ENCODE measurements around the gene GAB2.

Gene GAB2

DNA sequence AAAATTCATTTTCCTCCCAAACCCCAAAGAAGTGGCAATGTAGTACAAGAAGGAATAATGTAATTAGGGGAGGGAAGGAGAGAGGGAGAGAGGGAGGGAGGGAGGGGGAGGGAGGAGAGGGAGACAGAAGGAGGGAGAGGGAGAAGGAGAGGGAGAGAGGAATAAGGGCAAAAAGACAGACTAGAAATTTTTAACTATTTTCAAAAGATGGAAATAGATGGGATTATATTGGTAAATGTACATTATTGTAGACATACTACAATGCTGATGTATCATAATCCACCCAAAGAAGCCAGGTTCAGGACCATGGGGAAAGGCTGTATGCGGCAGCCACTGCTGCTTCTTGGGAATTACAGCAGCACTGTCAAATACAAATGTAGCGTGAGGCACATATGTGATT lies 74.3 kb downstream of the GAB2 start:
- TF ChIP-seq, protein P1, sequence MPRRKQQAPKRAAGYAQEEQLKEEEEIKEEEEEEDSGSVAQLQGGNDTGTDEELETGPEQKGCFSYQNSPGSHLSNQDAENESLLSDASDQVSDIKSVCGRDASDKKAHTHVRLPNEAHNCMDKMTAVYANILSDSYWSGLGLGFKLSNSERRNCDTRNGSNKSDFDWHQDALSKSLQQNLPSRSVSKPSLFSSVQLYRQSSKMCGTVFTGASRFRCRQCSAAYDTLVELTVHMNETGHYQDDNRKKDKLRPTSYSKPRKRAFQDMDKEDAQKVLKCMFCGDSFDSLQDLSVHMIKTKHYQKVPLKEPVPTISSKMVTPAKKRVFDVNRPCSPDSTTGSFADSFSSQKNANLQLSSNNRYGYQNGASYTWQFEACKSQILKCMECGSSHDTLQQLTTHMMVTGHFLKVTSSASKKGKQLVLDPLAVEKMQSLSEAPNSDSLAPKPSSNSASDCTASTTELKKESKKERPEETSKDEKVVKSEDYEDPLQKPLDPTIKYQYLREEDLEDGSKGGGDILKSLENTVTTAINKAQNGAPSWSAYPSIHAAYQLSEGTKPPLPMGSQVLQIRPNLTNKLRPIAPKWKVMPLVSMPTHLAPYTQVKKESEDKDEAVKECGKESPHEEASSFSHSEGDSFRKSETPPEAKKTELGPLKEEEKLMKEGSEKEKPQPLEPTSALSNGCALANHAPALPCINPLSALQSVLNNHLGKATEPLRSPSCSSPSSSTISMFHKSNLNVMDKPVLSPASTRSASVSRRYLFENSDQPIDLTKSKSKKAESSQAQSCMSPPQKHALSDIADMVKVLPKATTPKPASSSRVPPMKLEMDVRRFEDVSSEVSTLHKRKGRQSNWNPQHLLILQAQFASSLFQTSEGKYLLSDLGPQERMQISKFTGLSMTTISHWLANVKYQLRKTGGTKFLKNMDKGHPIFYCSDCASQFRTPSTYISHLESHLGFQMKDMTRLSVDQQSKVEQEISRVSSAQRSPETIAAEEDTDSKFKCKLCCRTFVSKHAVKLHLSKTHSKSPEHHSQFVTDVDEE (CRISPR knock-in tag; IDR thresholded peaks at IDR 0.05) = no peak
- TF ChIP-seq ZNF70 (CRISPR knock-in tag; IDR thresholded peaks at IDR 0.05) = no peak
- TF ChIP-seq TOX (CRISPR knock-in tag; IDR thresholded peaks at IDR 0.05; ENCODE audit: borderline replicate concordance) = no peak
- TF ChIP-seq ESRRG (CRISPR knock-in tag; IDR thresholded peaks at IDR 0.05) = no peak
- TF ChIP-seq OSR1 (CRISPR knock-in tag; IDR thresholded peaks at IDR 0.05) = no peak
- no peak for TF ChIP-seq SNAI2 (CRISPR knock-in tag; IDR thresholded peaks at IDR 0.05)
- TF ChIP-seq, protein P2, sequence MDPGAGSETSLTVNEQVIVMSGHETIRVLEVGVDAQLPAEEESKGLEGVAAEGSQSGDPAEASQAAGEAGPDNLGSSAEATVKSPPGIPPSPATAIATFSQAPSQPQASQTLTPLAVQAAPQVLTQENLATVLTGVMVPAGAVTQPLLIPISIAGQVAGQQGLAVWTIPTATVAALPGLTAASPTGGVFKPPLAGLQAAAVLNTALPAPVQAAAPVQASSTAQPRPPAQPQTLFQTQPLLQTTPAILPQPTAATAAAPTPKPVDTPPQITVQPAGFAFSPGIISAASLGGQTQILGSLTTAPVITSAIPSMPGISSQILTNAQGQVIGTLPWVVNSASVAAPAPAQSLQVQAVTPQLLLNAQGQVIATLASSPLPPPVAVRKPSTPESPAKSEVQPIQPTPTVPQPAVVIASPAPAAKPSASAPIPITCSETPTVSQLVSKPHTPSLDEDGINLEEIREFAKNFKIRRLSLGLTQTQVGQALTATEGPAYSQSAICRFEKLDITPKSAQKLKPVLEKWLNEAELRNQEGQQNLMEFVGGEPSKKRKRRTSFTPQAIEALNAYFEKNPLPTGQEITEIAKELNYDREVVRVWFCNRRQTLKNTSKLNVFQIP (CRISPR knock-in tag; IDR thresholded peaks at IDR 0.05; ENCODE audit: borderline replicate concordance, low read depth) = no peak
- TF ChIP-seq, protein P3, sequence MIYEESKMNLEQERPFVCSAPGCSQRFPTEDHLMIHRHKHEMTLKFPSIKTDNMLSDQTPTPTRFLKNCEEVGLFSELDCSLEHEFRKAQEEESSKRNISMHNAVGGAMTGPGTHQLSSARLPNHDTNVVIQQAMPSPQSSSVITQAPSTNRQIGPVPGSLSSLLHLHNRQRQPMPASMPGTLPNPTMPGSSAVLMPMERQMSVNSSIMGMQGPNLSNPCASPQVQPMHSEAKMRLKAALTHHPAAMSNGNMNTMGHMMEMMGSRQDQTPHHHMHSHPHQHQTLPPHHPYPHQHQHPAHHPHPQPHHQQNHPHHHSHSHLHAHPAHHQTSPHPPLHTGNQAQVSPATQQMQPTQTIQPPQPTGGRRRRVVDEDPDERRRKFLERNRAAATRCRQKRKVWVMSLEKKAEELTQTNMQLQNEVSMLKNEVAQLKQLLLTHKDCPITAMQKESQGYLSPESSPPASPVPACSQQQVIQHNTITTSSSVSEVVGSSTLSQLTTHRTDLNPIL (CRISPR knock-in tag; IDR thresholded peaks at IDR 0.05; ENCODE audit: low read depth) = no peak
- no peak for TF ChIP-seq PPARA (CRISPR knock-in tag; IDR thresholded peaks at IDR 0.05; ENCODE audit: borderline replicate concordance)
- no peak for TF ChIP-seq ZFP30 (CRISPR knock-in tag; IDR thresholded peaks at IDR 0.05)
- TF ChIP-seq ARNTL (CRISPR knock-in tag; IDR thresholded peaks at IDR 0.05; ENCODE audit: borderline replicate concordance, low read depth) = no peak
- no peak for TF ChIP-seq ZFP3 (CRISPR knock-in tag; IDR thresholded peaks at IDR 0.05)
- no peak for TF ChIP-seq BACH2 (CRISPR knock-in tag; IDR thresholded peaks at IDR 0.05; ENCODE audit: borderline replicate concordance)
- TF ChIP-seq TCF4 (CRISPR knock-in tag; IDR thresholded peaks at IDR 0.05; ENCODE audit: borderline replicate concordance) = no peak
- TF ChIP-seq, protein P4, sequence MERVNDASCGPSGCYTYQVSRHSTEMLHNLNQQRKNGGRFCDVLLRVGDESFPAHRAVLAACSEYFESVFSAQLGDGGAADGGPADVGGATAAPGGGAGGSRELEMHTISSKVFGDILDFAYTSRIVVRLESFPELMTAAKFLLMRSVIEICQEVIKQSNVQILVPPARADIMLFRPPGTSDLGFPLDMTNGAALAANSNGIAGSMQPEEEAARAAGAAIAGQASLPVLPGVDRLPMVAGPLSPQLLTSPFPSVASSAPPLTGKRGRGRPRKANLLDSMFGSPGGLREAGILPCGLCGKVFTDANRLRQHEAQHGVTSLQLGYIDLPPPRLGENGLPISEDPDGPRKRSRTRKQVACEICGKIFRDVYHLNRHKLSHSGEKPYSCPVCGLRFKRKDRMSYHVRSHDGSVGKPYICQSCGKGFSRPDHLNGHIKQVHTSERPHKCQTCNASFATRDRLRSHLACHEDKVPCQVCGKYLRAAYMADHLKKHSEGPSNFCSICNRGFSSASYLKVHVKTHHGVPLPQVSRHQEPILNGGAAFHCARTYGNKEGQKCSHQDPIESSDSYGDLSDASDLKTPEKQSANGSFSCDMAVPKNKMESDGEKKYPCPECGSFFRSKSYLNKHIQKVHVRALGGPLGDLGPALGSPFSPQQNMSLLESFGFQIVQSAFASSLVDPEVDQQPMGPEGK (CRISPR knock-in tag; IDR thresholded peaks at IDR 0.05; ENCODE audit: borderline replicate concordance) = no peak
- no peak for ATAC-seq

DNA sequence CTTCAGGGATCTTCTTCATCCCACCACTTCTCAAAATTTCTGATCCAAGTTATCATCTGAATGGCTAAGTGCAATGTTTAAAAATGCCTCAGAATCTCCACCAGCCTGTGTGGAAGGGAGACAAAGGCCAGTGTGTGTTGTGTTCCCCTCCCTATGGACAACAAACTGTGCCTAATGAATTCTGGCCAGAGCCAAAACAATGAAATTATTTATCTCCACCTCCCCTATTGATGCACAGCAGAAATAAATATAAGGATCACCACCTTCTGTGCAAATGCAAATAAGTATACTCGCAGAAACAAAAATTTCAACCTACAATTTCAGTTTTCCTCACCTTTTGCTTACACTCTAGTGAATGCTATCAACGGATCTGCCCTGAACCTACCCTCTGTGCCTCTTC lies 75.8 kb downstream of the GAB2 start:
- ATAC-seq = no peak

More for the DNA sequence above, 75.8 kb downstream of the GAB2 start:
- TF ChIP-seq, protein P3 (CRISPR knock-in tag; IDR thresholded peaks at IDR 0.05; ENCODE audit: low read depth) = no peak
- TF ChIP-seq CSDC2 (CRISPR knock-in tag; IDR thresholded peaks at IDR 0.05) (no peak), ESRRG (CRISPR knock-in tag; IDR thresholded peaks at IDR 0.05) (no peak), ARNTL (CRISPR knock-in tag; IDR thresholded peaks at IDR 0.05; ENCODE audit: borderline replicate concordance, low read depth) (no peak), ZC3H10 (CRISPR knock-in tag; IDR thresholded peaks at IDR 0.05) (no peak), ZFP30 (CRISPR knock-in tag; IDR thresholded peaks at IDR 0.05) (no peak), TCF4 (CRISPR knock-in tag; IDR thresholded peaks at IDR 0.05; ENCODE audit: borderline replicate concordance) (no peak), BACH2 (CRISPR knock-in tag; IDR thresholded peaks at IDR 0.05; ENCODE audit: borderline replicate concordance) (no peak)
- TF ChIP-seq, protein P4 (CRISPR knock-in tag; IDR thresholded peaks at IDR 0.05; ENCODE audit: borderline replicate concordance) = no peak
- TF ChIP-seq, protein P2 (CRISPR knock-in tag; IDR thresholded peaks at IDR 0.05; ENCODE audit: borderline replicate concordance, low read depth) = no peak

Measured in SK-N-SH treated with all-trans-retinoic acid at 6 μM for 48 hours (cell line).